OCI-LY3 (cell line): ENCODE results near the gene WSB2.

Experiments
- H2AFZ ChIP-seq: fragments of 200-600, 300-600 bp; shearing (Covaris generic); 2 replicates; pipeline ENCODE4 v1.6.0; 2014; ENCODE audit warnings: antibody characterized with exemption, low read depth, low read length
- H3K27ac ChIP-seq: fragments of 200-600, 300-600 bp; sonication (generic); 2 replicates; pipeline ENCODE4 v1.5.1; 2014; ENCODE audit warnings: mild to moderate bottlenecking, low read length, moderate library complexity, mixed read lengths
- H3K27me3 ChIP-seq: fragments of 200-600, 300-600 bp; sonication (generic); 2 replicates; pipeline ENCODE4 v1.6.1; 2014; ENCODE audit warnings: low read depth, low read length, mixed read lengths
- H3K36me3 ChIP-seq: fragments of 200-600, 300-600 bp; sonication (generic); replicated peaks from 2 replicates; pipeline ENCODE3; 2014; ENCODE audit warnings: low read depth, low read length, mixed read lengths
- H3K4me1 ChIP-seq: fragments of 300-600, 200-600 bp; sonication (generic); 2 replicates; pipeline ENCODE4 v1.6.1; 2014; ENCODE audit warnings: low read length, mixed read lengths
- H3K4me2 ChIP-seq: fragments of 200-600, 300-600 bp; sonication (generic); 2 replicates; pipeline ENCODE4 v1.6.1; 2014; ENCODE audit warnings: low read length, mixed read lengths
- H3K4me3 ChIP-seq: fragments of 300-600, 200-600 bp; sonication (generic); 2 replicates; pipeline ENCODE4 v1.5.1; 2014; ENCODE audit warnings: antibody characterized with exemption, mild to moderate bottlenecking, low read length, moderate library complexity
- H3K79me2 ChIP-seq: fragments of 300-600, 200-600 bp; shearing (Covaris generic); 2 replicates; pipeline ENCODE4 v1.6.1; 2014; ENCODE audit warnings: mild to moderate bottlenecking, low read length, mixed read lengths
- H3K9ac ChIP-seq: fragments of 300-600, 200-600 bp; shearing (Covaris generic); 2 replicates; pipeline ENCODE4 v1.6.0; 2014; ENCODE audit warnings: mild to moderate bottlenecking, low read length, moderate library complexity
- H3K9me3 ChIP-seq: fragments of 200-600, 300-600 bp; shearing (Covaris generic); 2 replicates; pipeline ENCODE4 v1.6.1; 2014; ENCODE audit warnings: low read length, mixed read lengths; ENCODE audit not compliant: insufficient read depth
- H4K20me1 ChIP-seq: fragments of 200-600, 300-600 bp; sonication (generic); 2 replicates; pipeline ENCODE4 v1.6.1; 2016; ENCODE audit warnings: low read length, mixed read lengths; ENCODE audit not compliant: insufficient read depth
- EZH2phosphoT487 ChIP-seq: fragments of 200-600 bp; shearing (Covaris generic); IDR thresholded peaks from 2 replicates; pipeline ENCODE4 v1.6.1; 2018; ENCODE audit warnings: antibody characterized with exemption, mixed run types, low read depth
- TF ChIP-seq, protein P1 (sequence below): fragments of 200-600, 300-600 bp; sonication (generic); IDR thresholded peaks from 2 replicates; pipeline ENCODE4 v1.5.1; 2014; ENCODE audit warnings: antibody characterized with exemption, low read length, low read depth

Gene WSB2

DNA sequence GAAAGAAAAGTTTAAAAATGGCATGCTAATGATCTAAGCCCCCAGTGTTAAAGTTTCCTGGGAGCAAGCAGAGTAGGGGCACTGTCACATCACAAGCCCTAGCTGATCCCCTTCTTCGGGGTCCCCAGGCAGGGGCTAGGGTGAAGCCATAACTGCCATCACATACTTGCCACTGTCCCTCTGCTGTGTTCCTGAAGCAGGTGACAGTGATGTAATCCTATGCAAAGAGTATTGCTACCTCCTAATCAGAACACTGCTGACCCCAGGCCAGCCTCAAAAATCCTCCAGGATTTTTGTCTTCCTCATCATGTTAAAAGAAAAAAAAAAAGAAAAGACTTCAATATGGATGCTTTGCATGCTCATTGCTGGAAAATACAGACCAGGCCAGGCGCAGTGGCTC is 45.7 kb downstream of the WSB2 start:
- Histone ChIP-seq H3K27ac (no peak overlapping the region), H3K4me2 (no peak overlapping the region), H3K79me2 (peaks cover 20% of the 10 kb centered on the region), H3K4me3 (no peak overlapping the region), H3K9ac (no peak overlapping the region), H3K36me3 (peaks cover 24% of the 10 kb centered on the region), H2AFZ (no peak overlapping the region), H3K4me1 (peaks cover 13% of the 10 kb centered on the region), H3K27me3 (no peaks in the 10 kb centered on the region), H4K20me1 (peaks cover 3% of the 10 kb centered on the region; the same call in 1 of the 2 replicates), H3K9me3 (no peaks in the 10 kb centered on the region)
- no peak for TF ChIP-seq EZH2phosphoT487
- TF ChIP-seq, protein P1, sequence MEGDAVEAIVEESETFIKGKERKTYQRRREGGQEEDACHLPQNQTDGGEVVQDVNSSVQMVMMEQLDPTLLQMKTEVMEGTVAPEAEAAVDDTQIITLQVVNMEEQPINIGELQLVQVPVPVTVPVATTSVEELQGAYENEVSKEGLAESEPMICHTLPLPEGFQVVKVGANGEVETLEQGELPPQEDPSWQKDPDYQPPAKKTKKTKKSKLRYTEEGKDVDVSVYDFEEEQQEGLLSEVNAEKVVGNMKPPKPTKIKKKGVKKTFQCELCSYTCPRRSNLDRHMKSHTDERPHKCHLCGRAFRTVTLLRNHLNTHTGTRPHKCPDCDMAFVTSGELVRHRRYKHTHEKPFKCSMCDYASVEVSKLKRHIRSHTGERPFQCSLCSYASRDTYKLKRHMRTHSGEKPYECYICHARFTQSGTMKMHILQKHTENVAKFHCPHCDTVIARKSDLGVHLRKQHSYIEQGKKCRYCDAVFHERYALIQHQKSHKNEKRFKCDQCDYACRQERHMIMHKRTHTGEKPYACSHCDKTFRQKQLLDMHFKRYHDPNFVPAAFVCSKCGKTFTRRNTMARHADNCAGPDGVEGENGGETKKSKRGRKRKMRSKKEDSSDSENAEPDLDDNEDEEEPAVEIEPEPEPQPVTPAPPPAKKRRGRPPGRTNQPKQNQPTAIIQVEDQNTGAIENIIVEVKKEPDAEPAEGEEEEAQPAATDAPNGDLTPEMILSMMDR = no peak

DNA sequence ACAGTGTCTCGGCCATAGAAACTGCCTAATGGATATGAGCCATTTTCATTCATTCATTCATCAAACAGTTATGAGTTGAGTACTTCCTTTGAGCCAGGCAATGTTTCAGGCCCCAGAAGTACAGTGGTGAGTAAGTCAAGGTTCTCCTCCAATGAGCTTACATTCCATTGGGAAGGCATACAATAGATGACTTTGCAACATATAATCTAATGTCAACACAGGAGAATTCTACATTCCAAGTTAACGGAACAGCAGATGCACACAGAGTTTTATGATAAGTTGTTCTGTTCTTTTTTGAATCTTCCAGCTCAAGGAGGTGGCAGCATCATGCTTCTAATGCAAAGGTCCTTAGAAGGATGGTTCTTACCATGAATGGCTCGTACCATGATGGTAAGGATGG is 47.7 kb downstream of the WSB2 start:
- TF ChIP-seq, protein P1 = no peak
- no peak for TF ChIP-seq EZH2phosphoT487

DNA sequence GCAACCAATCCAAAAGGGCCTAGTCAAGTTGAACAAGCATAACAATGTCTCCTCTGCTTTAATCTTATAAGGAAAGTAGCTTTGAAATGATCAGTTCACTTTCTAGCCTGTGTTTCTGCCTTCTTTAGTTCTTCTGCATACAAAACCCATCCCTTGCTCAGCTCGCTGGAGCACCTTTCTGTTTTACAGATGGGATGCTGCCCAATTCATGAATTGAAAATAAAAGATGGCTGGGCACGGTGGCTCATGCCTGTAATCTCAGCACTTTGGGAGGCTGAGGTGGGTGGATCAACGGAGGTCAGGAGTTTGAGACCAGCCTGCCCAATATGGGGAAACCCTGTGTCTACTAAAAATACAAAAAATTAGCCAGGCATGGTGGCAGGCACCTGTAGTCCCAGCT is 49.0 kb downstream of the WSB2 start:
- no peak overlapping the region for H3K27ac ChIP-seq
- no peak overlapping the region for H3K9ac ChIP-seq
- H3K4me2 ChIP-seq = no peak overlapping the region
- H3K36me3 ChIP-seq = no peaks in the 10 kb centered on the region
- peaks cover 3% of the 10 kb centered on the region; the same call in 1 of the 2 replicates for H3K27me3 ChIP-seq
- H3K9me3 ChIP-seq = no peaks in the 10 kb centered on the region
- no peaks in the 10 kb centered on the region for H4K20me1 ChIP-seq
- H3K4me3 ChIP-seq = no peak overlapping the region
- peaks cover 4% of the 10 kb centered on the region for H3K79me2 ChIP-seq
- TF ChIP-seq, protein P1 = no peak
- TF ChIP-seq EZH2phosphoT487 = no peak
- no peak overlapping the region for H2AFZ ChIP-seq
- peaks cover 3% of the 10 kb centered on the region; the same call in 1 of the 2 replicates for H3K4me1 ChIP-seq

More for the DNA sequence above, 47.7 kb downstream of the WSB2 start:
- no peaks in the 10 kb centered on the region for H3K9me3 ChIP-seq
- H3K4me2 ChIP-seq = no peak overlapping the region
- H4K20me1 ChIP-seq = peaks cover 3% of the 10 kb centered on the region; the same call in 1 of the 2 replicates
- peaks cover 5% of the 10 kb centered on the region for H3K36me3 ChIP-seq
- H3K4me1 ChIP-seq = peaks cover 13% of the 10 kb centered on the region
- no peak overlapping the region for H3K9ac ChIP-seq
- H3K79me2 ChIP-seq = peaks cover 17% of the 10 kb centered on the region
- H3K27me3 ChIP-seq = no peaks in the 10 kb centered on the region
- no peak overlapping the region for H3K4me3 ChIP-seq
- no peak overlapping the region for H2AFZ ChIP-seq
- H3K27ac ChIP-seq = no peak overlapping the region

DNA sequence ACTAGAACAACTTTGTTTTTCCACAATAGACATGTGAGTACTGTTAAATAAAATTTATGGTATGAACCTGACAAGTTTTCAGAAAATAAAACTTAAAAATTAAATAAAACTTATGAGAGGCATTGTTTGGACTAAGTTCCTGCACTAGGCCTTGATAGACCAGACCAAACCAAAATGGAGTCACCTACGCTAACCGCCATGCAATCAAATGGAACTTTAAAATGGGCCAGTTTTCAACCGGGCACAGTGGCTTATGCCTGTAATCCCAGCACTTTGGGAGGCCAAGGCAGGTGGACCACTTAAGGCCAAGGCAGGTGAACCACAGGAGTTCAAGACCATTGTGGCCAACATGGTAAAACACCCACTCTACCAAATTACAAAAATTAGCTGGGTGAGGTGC is 49.6 kb downstream of the WSB2 start:
- no peak overlapping the region for H2AFZ ChIP-seq
- H4K20me1 ChIP-seq = no peaks in the 10 kb centered on the region
- no peaks in the 10 kb centered on the region for H3K79me2 ChIP-seq
- H3K27ac ChIP-seq = no peak overlapping the region
- no peak overlapping the region for H3K4me3 ChIP-seq
- TF ChIP-seq EZH2phosphoT487 = no peak
- TF ChIP-seq, protein P1 = no peak
- peaks cover 3% of the 10 kb centered on the region; the same call in 1 of the 2 replicates for H3K4me1 ChIP-seq
- no peak overlapping the region for H3K4me2 ChIP-seq
- H3K9me3 ChIP-seq = no peaks in the 10 kb centered on the region
- peaks cover 5% of the 10 kb centered on the region; the same call in 1 of the 2 replicates for H3K27me3 ChIP-seq
- no peaks in the 10 kb centered on the region for H3K36me3 ChIP-seq
- H3K9ac ChIP-seq = no peak overlapping the region
